GM23338 (cell line): Measurements from ENCODE around the gene CYTH1. TPM values are rescaled to one million over a fixed set of nuclear protein-coding genes. Genes with fewer than 3 reads are reported as not detected.

Experiments used
- ATAC-seq: fragments of 200-7000 bp; cut with Tn5 transposase; 3 replicates; pipeline ENCODE4 v1.9.1; 2020
- DNase-seq: peaks from one replicate; pipeline ENCODE4 v3.0.0-alpha.2; 2015; ENCODE audit warnings: low spot score
- H2AFZ ChIP-seq: fragments of 200-600 bp; sonication (generic); 2 replicates; pipeline ENCODE4 v1.8.0; 2016; ENCODE audit warnings: antibody characterized with exemption, mild to moderate bottlenecking, moderate library complexity
- H3F3A ChIP-seq: fragments of 200-600 bp; sonication (generic); replicated peaks from 2 replicates; pipeline ENCODE4 v1.8.0; 2017; ENCODE audit warnings: antibody characterized with exemption, mixed run types, low read depth
- H3K27ac ChIP-seq: fragments of 200-600 bp; sonication (generic); 2 replicates; pipeline ENCODE4 v1.6.1; 2016; ENCODE audit warnings: low read depth
- H3K27me3 ChIP-seq: fragments of 200-600 bp; sonication (generic); 2 replicates; pipeline ENCODE4 v1.8.0; 2016; ENCODE audit warnings: mild to moderate bottlenecking, mixed run types, moderate library complexity; ENCODE audit not compliant: insufficient read depth
- H3K36me3 ChIP-seq: fragments of 200-600 bp; sonication (generic); 2 replicates; pipeline ENCODE4 v1.8.0; 2016; ENCODE audit warnings: mild to moderate bottlenecking; ENCODE audit not compliant: insufficient read depth
- H3K4me1 ChIP-seq: fragments of 200-600 bp; sonication (generic); 2 replicates; pipeline ENCODE4 v1.8.0; 2016; ENCODE audit warnings: mild to moderate bottlenecking, moderate library complexity; ENCODE audit not compliant: insufficient read depth
- H3K4me2 ChIP-seq: fragments of 200-600 bp; sonication (generic); 2 replicates; pipeline ENCODE4 v1.7.1; 2017; ENCODE audit warnings: mixed run types
- H3K4me3 ChIP-seq: fragments of 200-600 bp; sonication (generic); 2 replicates; pipeline ENCODE4 v1.6.1; 2016; ENCODE audit warnings: mixed run types
- H3K79me2 ChIP-seq: fragments of 200-600 bp; sonication (generic); replicated peaks from 2 replicates; pipeline ENCODE4 v1.8.0; 2017; ENCODE audit warnings: mild to moderate bottlenecking; ENCODE audit not compliant: insufficient read depth
- H3K9me2 ChIP-seq: fragments of 200-600 bp; sonication (generic); 2 replicates; pipeline ENCODE4 v1.8.0; 2017; ENCODE audit not compliant: insufficient read depth
- H4K20me1 ChIP-seq: fragments of 200-600 bp; sonication (generic); replicated peaks from 2 replicates; pipeline ENCODE4 v1.8.0; 2017; ENCODE audit warnings: mild to moderate bottlenecking; ENCODE audit not compliant: insufficient read depth
- H3K27ac Mint-ChIP-seq: 2 replicates; pipeline ENCODE4 v1.8.0; 2020; ENCODE audit warnings: inconsistent platforms, mild to moderate bottlenecking, moderate library complexity, mixed read lengths
- H3K27me3 Mint-ChIP-seq: 3 replicates; pipeline ENCODE4 v1.8.0; 2022; ENCODE audit warnings: low read depth, mild to moderate bottlenecking, moderate library complexity, mixed read lengths, inconsistent platforms; ENCODE audit not compliant: insufficient read depth, poor library complexity
- H3K36me3 Mint-ChIP-seq: 3 replicates; pipeline ENCODE4 v1.8.0; 2021; ENCODE audit warnings: low read depth, mild to moderate bottlenecking, inconsistent platforms, moderate library complexity, mixed read lengths
- H3K4me1 Mint-ChIP-seq: 3 replicates; pipeline ENCODE4 v1.8.0; 2020; ENCODE audit warnings: mild to moderate bottlenecking, inconsistent platforms, mixed read lengths
- H3K4me3 Mint-ChIP-seq: 3 replicates; pipeline ENCODE4 v1.8.0; 2021; ENCODE audit warnings: moderate library complexity, mild to moderate bottlenecking, inconsistent platforms, mixed read lengths
- H3K9me3 Mint-ChIP-seq: 3 replicates; pipeline ENCODE4 v1.8.0; 2020; ENCODE audit warnings: moderate library complexity, mild to moderate bottlenecking, inconsistent platforms, mixed read lengths
- CREB1 ChIP-seq: fragments of 250-450 bp; sonication (Bioruptor Pico); IDR thresholded peaks from 2 replicates; pipeline ENCODE4 v1.5.0; 2020; ENCODE audit warnings: low read depth, mild to moderate bottlenecking, moderate library complexity
- EZH2 ChIP-seq: fragments of 200-600 bp; sonication (generic); IDR thresholded peaks from one replicate; pipeline ENCODE4 v1.8.0; 2017; ENCODE audit warnings: antibody characterized with exemption, mild to moderate bottlenecking, low read depth; ENCODE audit not compliant: unreplicated experiment
- EZH2phosphoT487 ChIP-seq: fragments of 200-600 bp; sonication (generic); IDR thresholded peaks from one replicate; pipeline ENCODE4 v1.8.1; 2018; ENCODE audit warnings: antibody characterized with exemption; ENCODE audit not compliant: unreplicated experiment
- JUNB ChIP-seq: IDR thresholded peaks from one replicate; pipeline ENCODE4 v1.6.1; 2016; ENCODE audit warnings: antibody characterized with exemption; ENCODE audit not compliant: unreplicated experiment
- NANOG ChIP-seq: IDR thresholded peaks from 2 replicates; pipeline ENCODE4 v1.6.1; 2016; ENCODE audit warnings: antibody characterized with exemption, borderline replicate concordance
- POLR2AphosphoS5 ChIP-seq: IDR thresholded peaks from 2 replicates; pipeline ENCODE4 v1.6.1; 2016; ENCODE audit warnings: antibody characterized with exemption, low read depth
- STAT1 ChIP-seq: IDR thresholded peaks from one replicate; pipeline ENCODE4 v1.6.1; 2016; ENCODE audit warnings: antibody characterized with exemption; ENCODE audit not compliant: unreplicated experiment
- ZNF114 ChIP-seq: fragments of 250-450 bp; sonication (Bioruptor Pico); IDR thresholded peaks from 2 replicates; pipeline ENCODE4 v1.5.0; 2020; ENCODE audit warnings: mild to moderate bottlenecking, moderate library complexity
- ZNF331 ChIP-seq: fragments of 250-450 bp; sonication (Bioruptor Pico); IDR thresholded peaks from 2 replicates; pipeline ENCODE4 v1.5.0; 2020; ENCODE audit warnings: low read depth, mild to moderate bottlenecking, moderate library complexity
- polyA plus RNA-seq: library from polyadenylated mRNA; unstranded; fragments of >200 nt; fragmentation: Nextera tagmentation; extraction: Ambion mirVana; gene quantifications from 2 replicates; pipeline ENCODE4 v1.2.1, GENCODE V29; 2016
- total RNA-seq: library from RNA; depleted of rRNA; stranded (reverse); fragments of >200 nt; shearing (Covaris generic); gene quantifications from 2 replicates; pipeline ENCODE4 v1.2.3, GENCODE V29; 2014
- TF ChIP-seq, protein P1 (sequence below), 2 experiments: fragments of 200-600 bp in 1 of 2; sonication (generic) in 1 of 2; conservative IDR thresholded peaks; 2 replicates each; pipeline versions ENCODE4 v1.5.1 to v1.6.1; 2016 to 2017; ENCODE audit warnings: antibody characterized with exemption in 2 of 2, low read depth in 2 of 2, mild to moderate bottlenecking in 2 of 2, moderate library complexity in 1 of 2
- TF ChIP-seq, protein P2 (sequence below): fragments of 250-450 bp; sonication (Bioruptor Pico); IDR thresholded peaks from 2 replicates; pipeline ENCODE4 v1.5.0; 2020; ENCODE audit warnings: mild to moderate bottlenecking, moderate library complexity

CYTH1 gene
- total and polyA plus RNA-seq, 2 experiments from 2014 or later = 13.8 to 14.5 TPM

DNA sequence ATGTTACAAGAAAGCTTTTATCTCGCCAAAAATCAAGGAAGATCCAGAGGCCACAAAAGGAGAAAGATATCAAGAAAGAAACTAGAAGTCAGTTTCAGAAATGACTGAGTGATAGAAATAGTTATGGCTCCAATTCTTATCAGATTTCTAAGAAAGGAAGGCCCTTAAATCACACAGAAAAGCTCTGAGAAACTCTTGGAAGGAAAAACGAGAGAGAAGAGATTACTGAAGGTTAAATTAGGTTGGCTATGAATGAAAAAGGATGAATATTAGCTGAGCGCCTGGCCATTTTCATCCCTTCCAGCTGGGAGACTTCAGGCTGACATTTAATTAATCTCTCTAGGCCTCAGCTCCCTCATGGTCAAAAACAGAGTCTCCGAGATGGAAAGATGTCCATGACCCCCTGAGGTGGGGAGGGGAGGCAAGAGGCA is 72.3 kb downstream of the CYTH1 start:
- TF ChIP-seq, protein P1, sequence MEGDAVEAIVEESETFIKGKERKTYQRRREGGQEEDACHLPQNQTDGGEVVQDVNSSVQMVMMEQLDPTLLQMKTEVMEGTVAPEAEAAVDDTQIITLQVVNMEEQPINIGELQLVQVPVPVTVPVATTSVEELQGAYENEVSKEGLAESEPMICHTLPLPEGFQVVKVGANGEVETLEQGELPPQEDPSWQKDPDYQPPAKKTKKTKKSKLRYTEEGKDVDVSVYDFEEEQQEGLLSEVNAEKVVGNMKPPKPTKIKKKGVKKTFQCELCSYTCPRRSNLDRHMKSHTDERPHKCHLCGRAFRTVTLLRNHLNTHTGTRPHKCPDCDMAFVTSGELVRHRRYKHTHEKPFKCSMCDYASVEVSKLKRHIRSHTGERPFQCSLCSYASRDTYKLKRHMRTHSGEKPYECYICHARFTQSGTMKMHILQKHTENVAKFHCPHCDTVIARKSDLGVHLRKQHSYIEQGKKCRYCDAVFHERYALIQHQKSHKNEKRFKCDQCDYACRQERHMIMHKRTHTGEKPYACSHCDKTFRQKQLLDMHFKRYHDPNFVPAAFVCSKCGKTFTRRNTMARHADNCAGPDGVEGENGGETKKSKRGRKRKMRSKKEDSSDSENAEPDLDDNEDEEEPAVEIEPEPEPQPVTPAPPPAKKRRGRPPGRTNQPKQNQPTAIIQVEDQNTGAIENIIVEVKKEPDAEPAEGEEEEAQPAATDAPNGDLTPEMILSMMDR (conservative IDR thresholded peaks at IDR 0.05; ENCODE audit: low read depth in 2 of 2) = no peak
- peaks cover 2% of the 10 kb centered on the region for H3K27me3 Mint-ChIP-seq

DNA sequence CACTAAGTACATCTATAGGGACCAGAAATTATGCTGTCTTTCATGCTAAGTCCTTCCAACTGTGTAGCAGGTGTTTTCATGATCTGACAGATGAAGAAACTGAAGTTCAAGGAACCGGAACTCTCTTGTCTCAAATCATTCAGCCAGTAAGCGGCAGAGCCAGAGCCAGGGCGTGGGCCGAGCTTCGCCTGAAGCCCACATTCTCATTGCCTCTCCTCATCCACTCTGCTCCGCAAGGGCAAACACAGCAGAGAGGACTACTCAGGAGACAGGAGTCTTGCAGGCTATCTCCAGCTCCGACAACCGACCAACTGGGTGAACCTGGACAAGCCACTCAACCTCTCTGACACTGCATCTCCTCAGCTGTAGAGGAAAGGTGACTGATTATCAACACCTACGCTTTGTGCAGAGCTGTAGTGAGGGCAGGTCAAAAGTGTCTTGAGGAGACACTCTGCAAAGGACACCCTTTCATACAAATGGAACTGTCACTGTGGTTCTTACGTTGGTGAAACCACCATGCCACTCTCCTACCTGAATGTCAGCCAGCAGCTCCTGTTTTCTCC is 72.9 kb downstream of the CYTH1 start:
- no peaks in the 10 kb centered on the region for H3K9me3 Mint-ChIP-seq
- Histone ChIP-seq H3K36me3 (no peaks in the 10 kb centered on the region), H3K4me1 (no peaks in the 10 kb centered on the region), H3K79me2 (0 out of 2 replicates have a peak, but pooled peaks cover under 1% of the 10 kb centered on the region), H2AFZ (no peak overlapping the region), H3K4me2 (no peak overlapping the region), H3K27ac (no peak overlapping the region), H3K4me3 (no peak overlapping the region), H3K9me2 (no peaks in the 10 kb centered on the region), H3K27me3 (no peaks in the 10 kb centered on the region), H4K20me1 (no peaks in the 10 kb centered on the region; the same call in none of the 2 replicates), H3F3A (no peaks in the 10 kb centered on the region)
- H3K27me3 Mint-ChIP-seq = peaks cover 2% of the 10 kb centered on the region
- no peak overlapping the region for H3K27ac Mint-ChIP-seq
- DNase-seq = no peak
- no peak overlapping the region for H3K4me3 Mint-ChIP-seq
- H3K4me1 Mint-ChIP-seq = peaks cover 4% of the 10 kb centered on the region; the same call in 2 of the 3 replicates
- peaks cover 2% of the 10 kb centered on the region; the same call in 1 of the 3 replicates for H3K36me3 Mint-ChIP-seq
- ATAC-seq = no peak
- TF ChIP-seq CREB1 (CRISPR knock-in tag) (no peak), EZH2phosphoT487 (no peak), POLR2AphosphoS5 (no peak), JUNB (no peak), ZNF114 (CRISPR knock-in tag) (no peak), NANOG (no peak), STAT1 (no peak), ZNF331 (CRISPR knock-in tag) (no peak), EZH2 (no peak)
- TF ChIP-seq, protein P1 (conservative IDR thresholded peaks at IDR 0.05; ENCODE audit: low read depth in 2 of 2) = no peak
- TF ChIP-seq, protein P2, sequence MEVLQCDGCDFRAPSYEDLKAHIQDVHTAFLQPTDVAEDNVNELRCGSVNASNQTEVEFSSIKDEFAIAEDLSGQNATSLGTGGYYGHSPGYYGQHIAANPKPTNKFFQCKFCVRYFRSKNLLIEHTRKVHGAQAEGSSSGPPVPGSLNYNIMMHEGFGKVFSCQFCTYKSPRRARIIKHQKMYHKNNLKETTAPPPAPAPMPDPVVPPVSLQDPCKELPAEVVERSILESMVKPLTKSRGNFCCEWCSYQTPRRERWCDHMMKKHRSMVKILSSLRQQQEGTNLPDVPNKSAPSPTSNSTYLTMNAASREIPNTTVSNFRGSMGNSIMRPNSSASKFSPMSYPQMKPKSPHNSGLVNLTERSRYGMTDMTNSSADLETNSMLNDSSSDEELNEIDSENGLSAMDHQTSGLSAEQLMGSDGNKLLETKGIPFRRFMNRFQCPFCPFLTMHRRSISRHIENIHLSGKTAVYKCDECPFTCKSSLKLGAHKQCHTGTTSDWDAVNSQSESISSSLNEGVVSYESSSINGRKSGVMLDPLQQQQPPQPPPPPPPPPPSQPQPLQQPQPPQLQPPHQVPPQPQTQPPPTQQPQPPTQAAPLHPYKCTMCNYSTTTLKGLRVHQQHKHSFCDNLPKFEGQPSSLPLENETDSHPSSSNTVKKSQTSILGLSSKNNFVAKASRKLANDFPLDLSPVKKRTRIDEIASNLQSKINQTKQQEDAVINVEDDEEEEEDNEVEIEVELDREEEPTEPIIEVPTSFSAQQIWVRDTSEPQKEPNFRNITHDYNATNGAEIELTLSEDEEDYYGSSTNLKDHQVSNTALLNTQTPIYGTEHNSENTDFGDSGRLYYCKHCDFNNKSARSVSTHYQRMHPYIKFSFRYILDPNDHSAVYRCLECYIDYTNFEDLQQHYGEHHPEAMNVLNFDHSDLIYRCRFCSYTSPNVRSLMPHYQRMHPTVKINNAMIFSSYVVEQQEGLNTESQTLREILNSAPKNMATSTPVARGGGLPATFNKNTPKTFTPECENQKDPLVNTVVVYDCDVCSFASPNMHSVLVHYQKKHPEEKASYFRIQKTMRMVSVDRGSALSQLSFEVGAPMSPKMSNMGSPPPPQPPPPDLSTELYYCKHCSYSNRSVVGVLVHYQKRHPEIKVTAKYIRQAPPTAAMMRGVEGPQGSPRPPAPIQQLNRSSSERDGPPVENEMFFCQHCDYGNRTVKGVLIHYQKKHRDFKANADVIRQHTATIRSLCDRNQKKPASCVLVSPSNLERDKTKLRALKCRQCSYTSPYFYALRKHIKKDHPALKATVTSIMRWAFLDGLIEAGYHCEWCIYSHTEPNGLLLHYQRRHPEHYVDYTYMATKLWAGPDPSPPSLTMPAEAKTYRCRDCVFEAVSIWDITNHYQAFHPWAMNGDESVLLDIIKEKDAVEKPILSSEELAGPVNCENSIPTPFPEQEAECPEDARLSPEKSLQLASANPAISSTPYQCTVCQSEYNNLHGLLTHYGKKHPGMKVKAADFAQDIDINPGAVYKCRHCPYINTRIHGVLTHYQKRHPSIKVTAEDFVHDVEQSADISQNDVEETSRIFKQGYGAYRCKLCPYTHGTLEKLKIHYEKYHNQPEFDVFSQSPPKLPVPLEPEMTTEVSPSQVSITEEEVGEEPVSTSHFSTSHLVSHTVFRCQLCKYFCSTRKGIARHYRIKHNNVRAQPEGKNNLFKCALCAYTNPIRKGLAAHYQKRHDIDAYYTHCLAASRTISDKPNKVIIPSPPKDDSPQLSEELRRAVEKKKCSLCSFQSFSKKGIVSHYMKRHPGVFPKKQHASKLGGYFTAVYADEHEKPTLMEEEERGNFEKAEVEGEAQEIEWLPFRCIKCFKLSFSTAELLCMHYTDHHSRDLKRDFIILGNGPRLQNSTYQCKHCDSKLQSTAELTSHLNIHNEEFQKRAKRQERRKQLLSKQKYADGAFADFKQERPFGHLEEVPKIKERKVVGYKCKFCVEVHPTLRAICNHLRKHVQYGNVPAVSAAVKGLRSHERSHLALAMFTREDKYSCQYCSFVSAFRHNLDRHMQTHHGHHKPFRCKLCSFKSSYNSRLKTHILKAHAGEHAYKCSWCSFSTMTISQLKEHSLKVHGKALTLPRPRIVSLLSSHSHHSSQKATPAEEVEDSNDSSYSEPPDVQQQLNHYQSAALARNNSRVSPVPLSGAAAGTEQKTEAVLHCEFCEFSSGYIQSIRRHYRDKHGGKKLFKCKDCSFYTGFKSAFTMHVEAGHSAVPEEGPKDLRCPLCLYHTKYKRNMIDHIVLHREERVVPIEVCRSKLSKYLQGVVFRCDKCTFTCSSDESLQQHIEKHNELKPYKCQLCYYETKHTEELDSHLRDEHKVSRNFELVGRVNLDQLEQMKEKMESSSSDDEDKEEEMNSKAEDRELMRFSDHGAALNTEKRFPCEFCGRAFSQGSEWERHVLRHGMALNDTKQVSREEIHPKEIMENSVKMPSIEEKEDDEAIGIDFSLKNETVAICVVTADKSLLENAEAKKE = no peak

More for the DNA sequence above, 72.3 kb downstream of the CYTH1 start:
- no peaks in the 10 kb centered on the region for H3K4me1 ChIP-seq
- Mint-ChIP-seq H3K4me1 (peaks cover 4% of the 10 kb centered on the region; the same call in 2 of the 3 replicates), H3K36me3 (peaks cover 2% of the 10 kb centered on the region; the same call in 1 of the 3 replicates), H3K27ac (no peak overlapping the region), H3K4me3 (no peak overlapping the region), H3K9me3 (no peaks in the 10 kb centered on the region)
- no peaks in the 10 kb centered on the region for H3K27me3 ChIP-seq
- H3K4me3 ChIP-seq = no peak overlapping the region
- no peak overlapping the region for H2AFZ ChIP-seq
- DNase-seq = no peak
- H3K9me2 ChIP-seq = no peaks in the 10 kb centered on the region
- no peak overlapping the region for H3K4me2 ChIP-seq
- no peak for ATAC-seq
- no peaks in the 10 kb centered on the region for H3K36me3 ChIP-seq
- no peaks in the 10 kb centered on the region; the same call in none of the 2 replicates for H4K20me1 ChIP-seq
- H3K27ac ChIP-seq = no peak overlapping the region
- no peaks in the 10 kb centered on the region for H3F3A ChIP-seq
- peaks cover 6% of the 10 kb centered on the region for H3K79me2 ChIP-seq
